Esophagus squamous epithelium (tissue), 4 donors: ENCODE measurements around the gene MTNR1A.

Experiments used
- CTCF ChIP-seq, 6 experiments: fragments of 450-650 bp in 4 of 6; fragments of 200-600 bp in 2 of 6; sonication (generic) in 2 of 6; IDR thresholded peaks; one replicate each; pipeline ENCODE4 v1.5.1; 2016 to 2019; ENCODE audit warnings: antibody characterized with exemption in 6 of 6, mild to moderate bottlenecking in 4 of 6, moderate library complexity in 4 of 6
- POLR2A ChIP-seq, 4 donors: fragments of 450-650 bp; IDR thresholded peaks; one replicate each; pipeline ENCODE4 v1.6.1; 2017; ENCODE audit warnings: antibody characterized with exemption in 4 of 4, mild to moderate bottlenecking in 4 of 4, moderate library complexity in 3 of 4

- TF ChIP-seq CTCF (IDR thresholded peaks at IDR 0.05) (no peak), POLR2A (IDR thresholded peaks at IDR 0.05) (no peak)
Observed at GRCh38 chr4:186557061-186557460, 1.7 kb upstream of the MTNR1A start.
